Transverse colon (tissue), 4 donors: ENCODE measurements around the gene FKBP9.

Source experiments
- EP300 ChIP-seq: sonication (generic); formaldehyde crosslinking; IDR thresholded peaks from one replicate; pipeline ENCODE4 v1.6.1; 2017; ENCODE audit warnings: antibody characterized with exemption, low read depth
- POLR2A ChIP-seq: fragments of 450-650 bp; IDR thresholded peaks from one replicate; pipeline ENCODE4 v1.6.1; 2016; ENCODE audit warnings: antibody characterized with exemption, mild to moderate bottlenecking, moderate library complexity
- POLR2AphosphoS5 ChIP-seq, 3 donors: sonication (generic); formaldehyde crosslinking; IDR thresholded peaks; one replicate each; pipeline ENCODE4 v1.6.1; 2016; ENCODE audit warnings: antibody characterized with exemption in 3 of 3
- TF ChIP-seq, protein P1 (sequence below), 5 experiments: fragments of 200-600 bp in 3 of 5; fragments of 450-650 bp in 2 of 5; sonication (generic) in 3 of 5; IDR thresholded peaks; 1 replicate in 2 of 5; 2 replicates in 3 of 5; pipeline ENCODE4 v1.5.1; 2016 to 2017; ENCODE audit warnings: antibody characterized with exemption in 5 of 5, inconsistent platforms in 3 of 5, mild to moderate bottlenecking in 2 of 5, moderate library complexity in 1 of 5

DNA sequence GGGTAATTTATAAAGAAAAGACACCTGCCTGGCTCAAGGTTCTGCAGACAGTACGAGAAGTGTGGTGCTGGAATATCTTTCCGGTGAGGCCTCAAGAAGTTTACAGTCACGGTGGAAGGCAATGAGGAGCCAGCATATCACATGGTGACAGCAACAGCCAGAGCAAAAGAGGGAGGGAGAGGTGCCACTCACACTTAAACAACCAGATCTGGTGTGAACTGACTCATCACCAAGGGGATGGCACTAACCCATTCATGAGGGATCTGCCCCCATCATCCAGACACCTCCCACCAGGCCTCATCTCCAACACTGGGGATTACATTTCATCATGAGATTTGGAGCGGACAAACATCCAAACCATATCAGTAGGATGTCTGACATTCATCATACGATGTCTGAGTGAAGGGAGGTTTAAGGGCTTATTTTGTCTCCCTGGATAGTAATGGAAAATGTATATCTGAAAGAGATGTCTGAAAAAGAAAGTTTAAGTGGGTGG, 42.2 kb upstream of the FKBP9 start:
- TF ChIP-seq, protein P1, sequence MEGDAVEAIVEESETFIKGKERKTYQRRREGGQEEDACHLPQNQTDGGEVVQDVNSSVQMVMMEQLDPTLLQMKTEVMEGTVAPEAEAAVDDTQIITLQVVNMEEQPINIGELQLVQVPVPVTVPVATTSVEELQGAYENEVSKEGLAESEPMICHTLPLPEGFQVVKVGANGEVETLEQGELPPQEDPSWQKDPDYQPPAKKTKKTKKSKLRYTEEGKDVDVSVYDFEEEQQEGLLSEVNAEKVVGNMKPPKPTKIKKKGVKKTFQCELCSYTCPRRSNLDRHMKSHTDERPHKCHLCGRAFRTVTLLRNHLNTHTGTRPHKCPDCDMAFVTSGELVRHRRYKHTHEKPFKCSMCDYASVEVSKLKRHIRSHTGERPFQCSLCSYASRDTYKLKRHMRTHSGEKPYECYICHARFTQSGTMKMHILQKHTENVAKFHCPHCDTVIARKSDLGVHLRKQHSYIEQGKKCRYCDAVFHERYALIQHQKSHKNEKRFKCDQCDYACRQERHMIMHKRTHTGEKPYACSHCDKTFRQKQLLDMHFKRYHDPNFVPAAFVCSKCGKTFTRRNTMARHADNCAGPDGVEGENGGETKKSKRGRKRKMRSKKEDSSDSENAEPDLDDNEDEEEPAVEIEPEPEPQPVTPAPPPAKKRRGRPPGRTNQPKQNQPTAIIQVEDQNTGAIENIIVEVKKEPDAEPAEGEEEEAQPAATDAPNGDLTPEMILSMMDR (IDR thresholded peaks at IDR 0.05) = no peak
- TF ChIP-seq POLR2AphosphoS5 (IDR thresholded peaks at IDR 0.05) = no peak
- no peak for TF ChIP-seq POLR2A
- TF ChIP-seq EP300 = no peak
